Suprapubic skin (tissue), 4 donors: ENCODE measurements around the gene CLEC2A.

ENCODE experiments used
- CTCF ChIP-seq, 2 donors: fragments of 200-600 bp in 1 of 2; fragments of 450-650 bp in 1 of 2; sonication (generic) in 1 of 2; IDR thresholded peaks; one replicate each; pipeline ENCODE4 v1.5.1; 2016 to 2019; ENCODE audit warnings: antibody characterized with exemption in 2 of 2, mild to moderate bottlenecking in 1 of 2, moderate library complexity in 1 of 2
- EP300 ChIP-seq: sonication (generic); formaldehyde crosslinking; IDR thresholded peaks from one replicate; pipeline ENCODE4 v1.6.1; 2017; ENCODE audit warnings: antibody characterized with exemption
- POLR2A ChIP-seq, 2 donors: fragments of 450-650 bp; IDR thresholded peaks; one replicate each; pipeline ENCODE4 v1.6.1; 2017; ENCODE audit warnings: antibody characterized with exemption in 2 of 2, mild to moderate bottlenecking in 2 of 2, moderate library complexity in 2 of 2
- POLR2AphosphoS5 ChIP-seq, 3 donors: sonication (generic); formaldehyde crosslinking; IDR thresholded peaks; one replicate each; pipeline ENCODE4 v1.6.1; 2017; ENCODE audit warnings: antibody characterized with exemption in 3 of 3

GRCh38 chr12:9895215-9895971, 36.8 kb downstream of the CLEC2A start:
- TF ChIP-seq POLR2A (IDR thresholded peaks at IDR 0.05) (no peak), EP300 (no peak), CTCF (IDR thresholded peaks at IDR 0.05) (no peak), POLR2AphosphoS5 (IDR thresholded peaks at IDR 0.05) (no peak)
